ENCODE measurements around the gene FAM163B.

FAM163B gene

GRCh38 chr9:133531293-133531692, 77.9 kb downstream of the FAM163B start:
- intact Hi-C loops (cut with DNase I; ENCODE audit: low total_unique reads): no loop called here
- DNase-seq: no peak
- Histone ChIP-seq H3K36me3 (no peaks in the 10 kb centered on the region), H3K4me3 (no peak overlapping the region), H3K27ac (no peak overlapping the region), H3K4me1 (peaks cover 0 to 37% (median 30%) of the 10 kb centered on the region in 4 donors), H3K9me3 (no peaks in the 10 kb centered on the region), H3K27me3 (peaks cover 0 to 98% of the 10 kb centered on the region in 2 donors)
- no peak for TF ChIP-seq CTCF (IDR thresholded peaks at IDR 0.05)

GRCh38 chr9:133529874-133530273, 79.3 kb downstream of the FAM163B start:
- peaks cover 0 to 32% (median 26%) of the 10 kb centered on the region in 4 donors for H3K4me1 ChIP-seq

GRCh38 chr9:133529457-133529856, 79.7 kb downstream of the FAM163B start:
- no peak for TF ChIP-seq CTCF (IDR thresholded peaks at IDR 0.05)
- no peak overlapping the region for H3K4me3 ChIP-seq
- H3K4me1 ChIP-seq: peaks cover 0 to 28% (median 21%) of the 10 kb centered on the region in 4 donors
- H3K27me3 ChIP-seq: peaks cover 0 to 88% of the 10 kb centered on the region in 2 donors
- no peak for DNase-seq
- no peaks in the 10 kb centered on the region for H3K36me3 ChIP-seq
- no peak overlapping the region for H3K27ac ChIP-seq
- H3K9me3 ChIP-seq: no peaks in the 10 kb centered on the region
- intact Hi-C loops (cut with DNase I; ENCODE audit: low total_unique reads): no loop called here

More at GRCh38 chr9:133529874-133530273, 79.3 kb downstream of the FAM163B start:
- Histone ChIP-seq H3K27me3 (peaks cover 0 to 89% of the 10 kb centered on the region in 2 donors), H3K4me3 (no peak overlapping the region), H3K36me3 (no peaks in the 10 kb centered on the region), H3K27ac (no peak overlapping the region), H3K9me3 (no peaks in the 10 kb centered on the region)
- TF ChIP-seq CTCF (IDR thresholded peaks at IDR 0.05): no peak
- no peak for DNase-seq
- intact Hi-C loops (cut with DNase I; ENCODE audit: low total_unique reads): no loop called here

- no peak for TF ChIP-seq CTCF (IDR thresholded peaks at IDR 0.05)
- intact Hi-C loops (cut with DNase I; ENCODE audit: low total_unique reads): no loop called here
- no peak overlapping the region for H3K27ac ChIP-seq
Measured at GRCh38 chr9:133528876-133529241, 80.3 kb downstream of the FAM163B start.

GRCh38 chr9:133528001-133528875, 81.0 kb downstream of the FAM163B start:
- TF ChIP-seq CTCF (IDR thresholded peaks at IDR 0.05): no peak
- H3K4me3 ChIP-seq: no peak overlapping the region

More at GRCh38 chr9:133528876-133529241, 80.3 kb downstream of the FAM163B start:
- Histone ChIP-seq H3K36me3 (no peaks in the 10 kb centered on the region), H3K27me3 (peaks cover 0 to 88% of the 10 kb centered on the region in 2 donors), H3K9me3 (no peaks in the 10 kb centered on the region), H3K4me1 (peaks cover 0 to 22% (median 16%) of the 10 kb centered on the region in 4 donors), H3K4me3 (no peak overlapping the region)
- DNase-seq: no peak

More at GRCh38 chr9:133528001-133528875, 81.0 kb downstream of the FAM163B start:
- no peaks in the 10 kb centered on the region for H3K36me3 ChIP-seq
- no peaks in the 10 kb centered on the region for H3K9me3 ChIP-seq
- peaks cover 0 to 82% of the 10 kb centered on the region in 2 donors for H3K27me3 ChIP-seq
- intact Hi-C loops (cut with DNase I; ENCODE audit: low total_unique reads): no loop called here
- H3K27ac ChIP-seq: no peak overlapping the region
- DNase-seq: no peak
- peaks cover 0 to 20% (median 15%) of the 10 kb centered on the region in 4 donors for H3K4me1 ChIP-seq
